Right ventricle myocardium inferior (tissue), 1 donor: ENCODE results near the gene OPA1. TPM values are rescaled to one million over a fixed set of nuclear protein-coding genes. Genes with fewer than 3 reads are reported as not detected.

Experiments used
- ATAC-seq: fragments of 200-7000 bp; cut with Tn5 transposase; one replicate; pipeline ENCODE4 v1.9.1; 2020; ENCODE audit warnings: mild to moderate bottlenecking, moderate library complexity
- DNase-seq: peaks from one replicate; pipeline ENCODE4 v3.0.0; 2021; ENCODE audit errors: missing footprints
- intact Hi-C: fragments of 100-400 bp; cut with DNase I; formaldehyde crosslinking; loops from one replicate; pipeline ENCODE4 v1.11.0; 2022
- total RNA-seq: library from RNA; stranded (reverse); fragmentation: NEBNext Ultra II Directional; extraction: Animal tissue kit (Norgen Biotek cat#: 25700); gene quantifications from one replicate; pipeline ENCODE4 v1.2.1, GENCODE V29; 2021
- donor health status: DM: no; HTN: yes; CAD: no; lungs with severe emphysema.

Gene OPA1
- total RNA-seq, 1 donor from 2014 or later = 111 TPM

- intact Hi-C loops = no loop called here
- ATAC-seq (no peak), DNase-seq (no peak)
Measured at GRCh38 chr3:193640165-193640715, 47.2 kb downstream of the OPA1 start.

GRCh38 chr3:193640728-193641439, 47.9 kb downstream of the OPA1 start:
- intact Hi-C loops = no loop called here
- ATAC-seq = no peak
- no peak for DNase-seq

- DNase-seq (no peak), ATAC-seq (no peak)
- intact Hi-C loops = no loop called here
Measured at GRCh38 chr3:193641440-193641775, 48.4 kb downstream of the OPA1 start.

GRCh38 chr3:193645806-193646205, 52.8 kb downstream of the OPA1 start:
- intact Hi-C loops = no loop called here
- DNase-seq (no peak), ATAC-seq (no peak)

- no peak for DNase-seq
- intact Hi-C loops = no loop called here
- no peak for ATAC-seq
Measured at GRCh38 chr3:193648542-193649076, 55.6 kb downstream of the OPA1 start.

GRCh38 chr3:193650585-193650984, 57.6 kb downstream of the OPA1 start:
- intact Hi-C loops = no loop called here
- ATAC-seq (no peak), DNase-seq (no peak)

- intact Hi-C loops = no loop called here
- ATAC-seq (no peak), DNase-seq (no peak)
Measured at GRCh38 chr3:193655831-193656433, 62.9 kb downstream of the OPA1 start.

- ATAC-seq (no peak), DNase-seq (no peak)
- intact Hi-C loops = no loop called here
Measured at GRCh38 chr3:193656445-193656844, 63.4 kb downstream of the OPA1 start.

- intact Hi-C loops = no loop called here
Measured at GRCh38 chr3:193656878-193657282, 63.9 kb downstream of the OPA1 start.

GRCh38 chr3:193660171-193660570, 67.2 kb downstream of the OPA1 start:
- DNase-seq (no peak), ATAC-seq (no peak)
- intact Hi-C loops = loop anchor here (10.0 kb wide), 1 partner anchor 675 kb away; no protein-coding TSS in a partner anchor

More at GRCh38 chr3:193656878-193657282, 63.9 kb downstream of the OPA1 start:
- no peak for ATAC-seq
- no peak for DNase-seq

- DNase-seq (no peak), ATAC-seq (no peak)
- intact Hi-C loops = loop anchor here (10.0 kb wide), 1 partner anchor 674 kb away; no protein-coding TSS in a partner anchor
Measured at GRCh38 chr3:193660698-193661411, 67.8 kb downstream of the OPA1 start.

- intact Hi-C loops = loop anchor here (10.0 kb wide), 1 partner anchor 672 kb away; no protein-coding TSS in a partner anchor
- DNase-seq (no peak), ATAC-seq (no peak)
Measured at GRCh38 chr3:193662757-193663322, 69.8 kb downstream of the OPA1 start.

GRCh38 chr3:193665370-193665989, 72.5 kb downstream of the OPA1 start:
- DNase-seq (no peak), ATAC-seq (no peak)
- intact Hi-C loops = loop anchor here (10.0 kb wide), 1 partner anchor 669 kb away; no protein-coding TSS in a partner anchor

- ATAC-seq (no peak), DNase-seq (no peak)
- intact Hi-C loops = no loop called here
Measured at GRCh38 chr3:193673845-193674244, 80.8 kb downstream of the OPA1 start.

- DNase-seq = no peak
- ATAC-seq = no peak
- intact Hi-C loops = no loop called here
Measured at GRCh38 chr3:193674714-193675113, 81.7 kb downstream of the OPA1 start.

- DNase-seq (no peak), ATAC-seq (no peak)
- intact Hi-C loops = no loop called here
Measured at GRCh38 chr3:193677734-193678133, 84.7 kb downstream of the OPA1 start.

- DNase-seq = no peak
- ATAC-seq = no peak
- intact Hi-C loops = no loop called here
Measured at GRCh38 chr3:193680220-193680619, 87.2 kb downstream of the OPA1 start.

GRCh38 chr3:193681631-193682030, 88.6 kb downstream of the OPA1 start:
- intact Hi-C loops = no loop called here
- DNase-seq (no peak), ATAC-seq (no peak)
